ENCODE results near the gene SDCBP2.

Gene SDCBP2

GRCh38 chr20:1291191-1291741, 37.7 kb downstream of the SDCBP2 start:
- no peak for TF ChIP-seq CTCF (IDR thresholded peaks at IDR 0.05; ENCODE audit: extremely low read depth, missing control alignments)
- DNase-seq (ENCODE audit: low spot score) = no peak

GRCh38 chr20:1287787-1288569, 41.0 kb downstream of the SDCBP2 start:
- no peak for TF ChIP-seq CTCF (IDR thresholded peaks at IDR 0.05; ENCODE audit: extremely low read depth, missing control alignments)
- DNase-seq (ENCODE audit: low spot score) = no peak

- no peak for TF ChIP-seq CTCF (IDR thresholded peaks at IDR 0.05; ENCODE audit: extremely low read depth, missing control alignments)
- no peak for DNase-seq (ENCODE audit: low spot score)
Measured at GRCh38 chr20:1287306-1287705, 41.6 kb downstream of the SDCBP2 start.

- no peak for DNase-seq (ENCODE audit: low spot score)
- TF ChIP-seq CTCF (IDR thresholded peaks at IDR 0.05; ENCODE audit: extremely low read depth, missing control alignments) = no peak
Measured at GRCh38 chr20:1286267-1287024, 42.5 kb downstream of the SDCBP2 start.

- DNase-seq (ENCODE audit: low spot score) = no peak
- TF ChIP-seq CTCF (IDR thresholded peaks at IDR 0.05; ENCODE audit: extremely low read depth, missing control alignments) = no peak
Measured at GRCh38 chr20:1283522-1284510, 45.1 kb downstream of the SDCBP2 start.

GRCh38 chr20:1282966-1283365, 46.0 kb downstream of the SDCBP2 start:
- no peak for TF ChIP-seq CTCF (IDR thresholded peaks at IDR 0.05; ENCODE audit: extremely low read depth, missing control alignments)
- no peak for DNase-seq (ENCODE audit: low spot score)
